Peyer's patch (tissue), 4 donors: ENCODE measurements around the gene ANKMY1. TPM values are rescaled to one million over a fixed set of nuclear protein-coding genes. Genes with fewer than 3 reads are reported as not detected.

Source experiments
- DNase-seq, 3 donors: peaks; one replicate each; pipeline ENCODE4 v3.0.0-alpha.2; 2017 to 2019
- H3K27ac ChIP-seq, 4 donors: fragments of 200-600 bp; sonication (generic); one replicate each; pipeline ENCODE4 v1.5.1; 2016 to 2019
- H3K27me3 ChIP-seq, 2 donors: fragments of 200-600 bp; sonication (generic); one replicate each; pipeline ENCODE4 v1.5.1; 2019
- H3K36me3 ChIP-seq, 3 donors: fragments of 200-600 bp; sonication (generic); one replicate each; pipeline ENCODE4 v1.5.1; 2016 to 2019
- H3K4me1 ChIP-seq, 4 donors: fragments of 200-600 bp; sonication (generic); one replicate each; pipeline ENCODE4 v1.5.1; 2016 to 2019
- H3K4me3 ChIP-seq, 4 donors: fragments of 200-600 bp; sonication (generic); 1 replicate in 3 of 4; 2 replicates in 1 of 4; pipeline ENCODE4 v1.5.1; 2016 to 2019; ENCODE audit warnings: mild to moderate bottlenecking in 1 of 4
- H3K9me3 ChIP-seq, 4 donors: fragments of 200-600 bp; sonication (generic); one replicate each; pipeline ENCODE4 v1.5.1; 2016 to 2019; ENCODE audit warnings: mild to moderate bottlenecking in 1 of 4
- CTCF ChIP-seq, 6 experiments: fragments of 450-650 bp in 4 of 6; fragments of 200-600 bp in 2 of 6; sonication (generic) in 1 of 6; IDR thresholded peaks; one replicate each; pipeline ENCODE4 v1.5.1; 2017 to 2019; ENCODE audit warnings: antibody characterized with exemption in 6 of 6, mild to moderate bottlenecking in 3 of 6, moderate library complexity in 1 of 6
- POLR2A ChIP-seq, 2 donors: fragments of 450-650 bp; IDR thresholded peaks; one replicate each; pipeline ENCODE4 v1.5.1; 2017; ENCODE audit warnings: antibody characterized with exemption in 2 of 2, mild to moderate bottlenecking in 2 of 2, moderate library complexity in 2 of 2
- total RNA-seq, 4 donors: library from RNA; depleted of rRNA; stranded (reverse); fragments of >200 nt; gene quantifications; one replicate each; pipeline ENCODE4 v1.1.0, GENCODE V29; 2016

ANKMY1 gene
- total RNA-seq, 4 donors from 2014 or later: 27.8 to 89.1 (median 40.1) TPM

GRCh38 chr2:240593026-240593702 lies 35.4 kb upstream of the ANKMY1 start:
- no peak overlapping the region for H3K27ac ChIP-seq
- DNase-seq: peak in 1 of 3 donors; percentile 25
- H3K9me3 ChIP-seq: no peaks in the 10 kb centered on the region
- peaks cover 0 to 66% (median 0%) of the 10 kb centered on the region in 3 donors for H3K36me3 ChIP-seq
- H3K4me1 ChIP-seq: peaks cover 0 to 4% (median 0%) of the 10 kb centered on the region in 4 donors
- no peak overlapping the region for H3K4me3 ChIP-seq
- no peaks in the 10 kb centered on the region for H3K27me3 ChIP-seq
- TF ChIP-seq POLR2A (IDR thresholded peaks at IDR 0.05): no peak

- Histone ChIP-seq H3K4me3 (no peak overlapping the region), H3K27ac (no peak overlapping the region), H3K36me3 (peaks cover 0 to 57% (median 0%) of the 10 kb centered on the region in 3 donors), H3K4me1 (peaks cover 6 to 14% (median 9%) of the 10 kb centered on the region in 4 donors), H3K9me3 (no peaks in the 10 kb centered on the region), H3K27me3 (no peaks in the 10 kb centered on the region)
- TF ChIP-seq CTCF (IDR thresholded peaks at IDR 0.05): no peak
- no peak for TF ChIP-seq POLR2A (IDR thresholded peaks at IDR 0.05)
- peak in 1 of 3 donors; percentile 31 for DNase-seq
These were observed 34.0 kb upstream of the ANKMY1 start for GRCh38 chr2:240591784-240592183.

GRCh38 chr2:240591226-240591625 lies 33.4 kb upstream of the ANKMY1 start:
- DNase-seq: no peak

GRCh38 chr2:240590681-240591111 lies 32.9 kb upstream of the ANKMY1 start:
- TF ChIP-seq POLR2A (IDR thresholded peaks at IDR 0.05) (no peak), CTCF (IDR thresholded peaks at IDR 0.05) (no peak)
- DNase-seq: peak in 1 of 3 donors; percentile 34
- peaks cover 0 to 50% (median 0%) of the 10 kb centered on the region in 3 donors for H3K36me3 ChIP-seq
- no peak overlapping the region for H3K4me3 ChIP-seq
- H3K4me1 ChIP-seq: peaks cover 6 to 15% (median 9%) of the 10 kb centered on the region in 4 donors
- no peaks in the 10 kb centered on the region for H3K9me3 ChIP-seq
- no peak overlapping the region for H3K27ac ChIP-seq
- no peaks in the 10 kb centered on the region for H3K27me3 ChIP-seq

More at GRCh38 chr2:240591226-240591625, 33.4 kb upstream of the ANKMY1 start:
- TF ChIP-seq CTCF (IDR thresholded peaks at IDR 0.05) (no peak), POLR2A (IDR thresholded peaks at IDR 0.05) (no peak)
- Histone ChIP-seq H3K9me3 (no peaks in the 10 kb centered on the region), H3K27me3 (no peaks in the 10 kb centered on the region), H3K27ac (no peak overlapping the region), H3K4me3 (no peak overlapping the region), H3K36me3 (peaks cover 0 to 55% (median 0%) of the 10 kb centered on the region in 3 donors), H3K4me1 (peaks cover 6 to 14% (median 9%) of the 10 kb centered on the region in 4 donors)

- Histone ChIP-seq H3K27me3 (no peaks in the 10 kb centered on the region), H3K9me3 (no peaks in the 10 kb centered on the region), H3K27ac (no peak overlapping the region), H3K36me3 (peaks cover 0 to 44% (median 0%) of the 10 kb centered on the region in 3 donors), H3K4me1 (peaks cover 11 to 22% (median 15%) of the 10 kb centered on the region in 4 donors), H3K4me3 (no peak overlapping the region)
- DNase-seq: peak in 1 of 3 donors; percentile 19
- no peak for TF ChIP-seq CTCF (IDR thresholded peaks at IDR 0.05)
- TF ChIP-seq POLR2A (IDR thresholded peaks at IDR 0.05): no peak
These were observed 32.2 kb upstream of the ANKMY1 start for GRCh38 chr2:240589850-240590525.

- no peak for TF ChIP-seq POLR2A (IDR thresholded peaks at IDR 0.05)
- no peak for TF ChIP-seq CTCF (IDR thresholded peaks at IDR 0.05)
- H3K27ac ChIP-seq: no peak overlapping the region
- H3K36me3 ChIP-seq: peaks cover 0 to 38% (median 0%) of the 10 kb centered on the region in 3 donors
- H3K27me3 ChIP-seq: no peaks in the 10 kb centered on the region
- no peaks in the 10 kb centered on the region for H3K9me3 ChIP-seq
- no peak overlapping the region for H3K4me3 ChIP-seq
- peaks cover 15 to 28% (median 17%) of the 10 kb centered on the region in 4 donors for H3K4me1 ChIP-seq
- no peak for DNase-seq
These were observed 31.6 kb upstream of the ANKMY1 start for GRCh38 chr2:240589375-240589774.
